Activated CD4-positive, alpha-beta memory T cell treated with anti-CD3 and anti-CD28 coated beads for 36 hours (primary cell): ENCODE results near the gene TMEM181. TPM values are rescaled to one million over a fixed set of nuclear protein-coding genes. Genes with fewer than 3 reads are reported as not detected.
"Not testable (repeated sequence)": the region's sequence is repeated elsewhere in the genome, so short reads cannot be mapped to it uniquely, and the experiment has no call there.

Source experiments
- CTCF ChIA-PET: fragments of 350-600 bp; sonication (Branson Sonifier 250); formaldehyde crosslinking; loops from one replicate; lab custom pipeline; 2021; ENCODE audit warnings: antibody characterized with exemption, inconsistent platforms; lab: Charles Lee
- POLR2A ChIA-PET: fragments of 350-600 bp; sonication (Branson Sonifier 250); formaldehyde crosslinking; loops from one replicate; lab custom pipeline; 2021; ENCODE audit warnings: antibody characterized with exemption; lab: Charles Lee
- DNase-seq: peaks from one replicate; pipeline ENCODE4 v3.0.0-alpha.2; 2020
- H3K27ac Mint-ChIP-seq: one replicate; pipeline ENCODE4 v1.8.0; 2021; ENCODE audit warnings: mixed read lengths
- H3K27me3 Mint-ChIP-seq: one replicate; pipeline ENCODE4 v1.8.0; 2021; ENCODE audit warnings: mixed read lengths
- H3K36me3 Mint-ChIP-seq: one replicate; pipeline ENCODE4 v1.8.0; 2021; ENCODE audit warnings: mixed read lengths
- H3K4me1 Mint-ChIP-seq: one replicate; pipeline ENCODE4 v1.8.0; 2021; ENCODE audit warnings: low read depth, mixed read lengths
- H3K4me3 Mint-ChIP-seq: one replicate; pipeline ENCODE4 v1.8.0; 2021; ENCODE audit warnings: mild to moderate bottlenecking, mixed read lengths
- H3K9me3 Mint-ChIP-seq: one replicate; pipeline ENCODE4 v1.8.0; 2021; ENCODE audit warnings: mixed read lengths
- intact Hi-C: fragments of 100-400 bp; cut with micrococcal nuclease; formaldehyde crosslinking; loops from one replicate; pipeline ENCODE4 v1.15.1; 2023
- total RNA-seq, 2 experiments: library from RNA; stranded (reverse); gene quantifications; one replicate each; pipeline ENCODE4 v1.2.3, GENCODE V29; 2021

The TMEM181 gene
- total RNA-seq, 2 experiments from 2014 or later, result 11.3 to 11.6 TPM

DNA sequence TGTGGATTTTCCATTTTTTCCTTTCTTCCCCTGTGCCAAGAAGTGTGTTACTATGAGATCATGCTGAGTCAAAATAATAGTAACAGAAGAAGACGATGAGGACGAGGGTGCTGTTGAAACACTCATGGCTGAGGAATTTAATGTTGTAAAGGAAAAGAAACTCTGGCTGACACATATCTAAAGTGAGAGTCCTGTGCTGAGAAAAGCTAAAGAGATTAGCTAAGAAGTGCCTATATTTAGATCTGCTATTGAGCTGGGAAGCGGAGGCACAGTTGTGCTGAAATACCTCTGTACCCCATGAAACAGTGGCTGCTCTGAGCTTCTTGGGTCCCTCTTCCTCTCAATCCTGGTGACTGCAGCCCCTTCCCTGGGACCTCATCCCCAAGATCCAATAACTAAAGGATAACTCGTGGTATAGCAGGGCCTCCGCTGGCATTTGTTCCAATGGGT, 88.8 kb downstream of the TMEM181 start:
- DNase-seq, result peak; percentile 58
- POLR2A ChIA-PET, result interaction anchor here (0.6 to 2.2 kb wide), 11 partner anchors 8 to 369 kb away, joined by 3 to 13 read pairs (median 5); no protein-coding TSS in a partner anchor
- H3K4me3 Mint-ChIP-seq, result peak overlapping the region; percentile 79
- peaks cover 69% of the 10 kb centered on the region for H3K4me1 Mint-ChIP-seq
- peaks cover 32% of the 10 kb centered on the region for H3K36me3 Mint-ChIP-seq
- H3K27ac Mint-ChIP-seq, result peak overlapping the region; percentile 99
- no peaks in the 10 kb centered on the region for H3K9me3 Mint-ChIP-seq
- no peaks in the 10 kb centered on the region for H3K27me3 Mint-ChIP-seq
- CTCF ChIA-PET, result interaction anchor here (1.0 to 3.3 kb wide), 6 partner anchors 11 to 461 kb away, joined by 3 to 18 read pairs (median 4); no protein-coding TSS in a partner anchor
- intact Hi-C loops, result loop anchor here (1.0 to 5.0 kb wide), 9 partner anchors 18 to 886 kb away; no protein-coding TSS in a partner anchor

DNA sequence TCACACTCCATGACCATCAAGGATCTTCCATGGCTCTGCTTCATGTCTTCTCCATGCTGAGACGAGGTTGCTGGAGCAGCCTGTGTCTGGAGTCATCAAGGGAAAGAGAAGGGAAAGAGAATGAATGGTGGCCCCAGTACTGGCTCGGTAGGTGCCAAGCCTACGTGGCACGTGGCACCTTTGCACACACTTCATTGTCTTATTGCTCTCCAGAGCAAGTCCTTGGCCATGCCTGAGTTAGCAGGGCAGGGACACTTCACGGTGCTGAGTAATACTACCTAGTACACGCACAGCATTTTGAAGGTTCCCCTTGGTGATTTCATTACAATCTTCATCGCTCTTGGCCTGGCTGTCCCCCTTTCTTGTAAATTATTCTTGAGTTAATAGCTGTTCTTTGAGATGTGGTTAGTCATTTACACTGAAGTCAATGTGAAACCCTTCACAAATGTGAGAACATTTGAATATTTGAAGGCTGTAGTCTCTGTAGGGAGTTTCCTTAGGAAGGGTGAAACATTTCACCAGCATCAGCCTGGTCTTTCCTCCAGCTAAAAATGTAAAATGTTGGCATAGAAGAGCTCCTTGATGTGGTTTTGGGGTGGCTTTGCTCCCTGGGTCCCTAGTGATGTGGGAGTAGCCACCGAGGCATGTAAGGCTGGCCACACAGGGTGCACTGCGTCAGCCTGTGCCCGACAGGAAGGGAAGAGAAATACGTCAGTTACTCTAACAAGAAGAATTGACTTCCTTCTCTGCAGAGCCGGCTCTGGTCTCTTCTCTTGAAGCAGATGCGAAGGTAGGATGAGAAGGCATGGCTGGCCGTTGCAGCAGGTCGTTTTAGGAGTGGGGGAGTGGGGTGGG, 89.6 kb downstream of the TMEM181 start, which contains the start of gene SYTL3:
TSS of gene SYTL3 (plus strand) at position 766 of the 855 bp plus-strand sequence. CDS start 13,215 bp downstream, outside the sequence.
- H3K27me3 Mint-ChIP-seq, result no peaks in the 10 kb centered on the region
- H3K27ac Mint-ChIP-seq, result peak within 1 kb of the TSS; percentile 99
- DNase-seq, result peak; percentile 93
- CTCF ChIA-PET, result interaction anchor here (0.7 to 3.3 kb wide), 10 partner anchors 10 to 460 kb away, joined by 3 to 18 read pairs (median 4); no protein-coding TSS in a partner anchor
- POLR2A ChIA-PET, result interaction anchor here (0.5 to 2.2 kb wide), 14 partner anchors 9 to 458 kb away, joined by 3 to 13 read pairs (median 4); no protein-coding TSS in a partner anchor
- H3K9me3 Mint-ChIP-seq, result no peaks in the 10 kb centered on the region
- peak within 1 kb of the TSS; percentile 79 for H3K4me3 Mint-ChIP-seq
- intact Hi-C loops, result loop anchor here (1.0 to 10.0 kb wide), 10 partner anchors 19 to 887 kb away; no protein-coding TSS in a partner anchor
- peaks cover 77% of the 10 kb centered on the region for H3K4me1 Mint-ChIP-seq
- H3K36me3 Mint-ChIP-seq, result peaks cover 38% of the 10 kb centered on the region

DNA sequence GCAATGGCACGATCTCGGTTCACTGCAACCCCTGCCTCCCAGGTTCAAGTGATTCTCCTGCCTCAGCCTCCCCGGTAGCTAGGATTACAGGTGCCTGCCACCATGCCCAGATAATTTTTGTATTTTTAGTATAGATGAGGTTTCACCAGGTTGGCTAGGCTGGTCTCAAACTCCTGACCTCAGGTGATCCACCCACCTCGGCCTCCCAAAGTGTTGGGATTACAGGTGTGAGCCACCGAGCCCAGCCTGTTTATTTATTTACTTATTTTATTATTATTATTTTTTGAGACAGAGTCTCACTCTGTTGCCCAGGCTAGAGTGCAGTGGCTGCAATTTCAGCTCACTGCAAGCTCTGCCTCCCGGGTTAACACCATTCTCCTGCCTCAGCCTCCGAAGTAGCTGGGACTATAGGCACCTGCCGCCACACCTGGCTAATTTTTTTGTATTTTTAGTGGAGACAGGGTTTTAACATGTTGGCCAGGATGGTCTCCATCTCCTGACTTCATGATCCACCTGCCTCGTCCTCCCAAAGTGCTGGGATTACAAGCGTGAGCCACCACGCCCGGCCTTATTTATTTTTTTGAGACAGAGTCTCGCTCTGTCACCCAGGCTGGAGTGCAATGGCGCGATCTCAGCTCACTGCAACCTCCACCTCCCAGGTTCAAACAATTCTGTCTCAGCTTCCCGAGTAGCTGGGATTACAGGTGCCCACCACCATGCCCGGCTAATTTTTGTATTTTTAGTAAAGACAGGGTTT, 92.3 kb downstream of the TMEM181 start:
- DNase-seq, result not testable (repeated sequence)
- CTCF ChIA-PET, result interaction anchor here (0.8 to 2.6 kb wide), 3 partner anchors 8 to 39 kb away, joined by 5 to 12 read pairs (median 11); partner anchors contain the start of gene DYNLT1

DNA sequence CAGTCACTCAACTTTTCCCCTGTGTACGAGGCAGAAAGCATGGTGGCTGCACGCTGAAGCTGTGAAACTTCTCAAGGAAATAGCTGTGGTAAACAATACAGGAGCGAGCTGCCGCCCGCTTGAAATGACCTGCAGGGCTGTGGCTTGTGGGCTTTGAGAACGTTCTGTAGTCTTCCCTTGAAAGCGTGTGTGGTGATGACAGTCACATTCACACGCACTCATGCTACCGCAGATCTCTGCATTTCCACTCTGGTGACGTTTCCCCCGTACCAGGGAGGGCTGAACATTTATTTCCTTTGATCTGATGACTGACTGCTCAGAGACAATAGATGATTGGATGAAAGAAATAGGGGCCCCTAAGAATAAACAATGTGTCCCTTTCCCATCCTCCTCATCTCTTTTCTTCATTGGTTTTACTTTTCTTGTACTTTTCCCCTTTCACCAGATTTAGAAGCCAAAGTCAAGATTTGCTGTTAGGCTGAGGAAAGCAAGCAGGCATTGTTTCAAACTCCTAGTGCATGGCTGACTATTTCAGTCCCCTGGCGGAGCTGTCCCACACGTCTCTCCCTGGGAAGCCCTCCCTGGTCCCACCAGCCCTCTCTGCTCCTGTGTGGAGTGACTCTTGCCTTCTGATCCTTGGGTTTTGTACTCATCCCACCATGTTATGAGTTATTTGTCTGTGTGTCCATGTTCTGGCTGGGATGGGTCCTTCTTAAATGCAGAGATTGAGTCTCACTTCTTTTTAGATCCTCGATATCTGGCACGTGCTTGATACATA, 93.9 kb downstream of the TMEM181 start:
- H3K27me3 Mint-ChIP-seq, result no peaks in the 10 kb centered on the region
- intact Hi-C loops, result loop anchor here (1.0 to 10.0 kb wide), 8 partner anchors 8 to 629 kb away; partner anchors contain the start of genes GTF2H5, SERAC1, TAGAP and TMEM181
- DNase-seq, result peak; percentile 96
- ChIA-PET CTCF (interaction anchor here (0.7 to 2.6 kb wide), 4 partner anchors 10 to 701 kb away, joined by 4 to 12 read pairs (median 8); partner anchors contain the start of gene DYNLT1), POLR2A (interaction anchor here (0.6 to 4.9 kb wide), 14 partner anchors 8 to 1198 kb away, joined by 3 to 99 read pairs (median 4); partner anchors contain the start of gene DYNLT1)
- peaks cover 65% of the 10 kb centered on the region for H3K36me3 Mint-ChIP-seq
- peak overlapping the region; percentile 96 for H3K27ac Mint-ChIP-seq
- peak overlapping the region; percentile 75 for H3K4me3 Mint-ChIP-seq
- peaks cover 72% of the 10 kb centered on the region for H3K4me1 Mint-ChIP-seq
- H3K9me3 Mint-ChIP-seq, result no peaks in the 10 kb centered on the region

More for the DNA sequence above, 92.3 kb downstream of the TMEM181 start:
- H3K27me3 Mint-ChIP-seq, H3K9me3 Mint-ChIP-seq: not testable (repeated sequence)
- Mint-ChIP-seq H3K27ac (peak overlapping the region; percentile 96), H3K4me1 (peaks cover 79% of the 10 kb centered on the region), H3K36me3 (peaks cover 62% of the 10 kb centered on the region), H3K4me3 (peak overlapping the region; percentile 79)
- POLR2A ChIA-PET, result interaction anchor here (0.6 to 4.9 kb wide), 13 partner anchors 8 to 444 kb away, joined by 3 to 99 read pairs (median 3); partner anchors contain the start of gene DYNLT1
- intact Hi-C loops, result loop anchor here (2.0 to 10.0 kb wide), 6 partner anchors 35 to 627 kb away; partner anchors contain the start of genes GTF2H5, SERAC1, TAGAP and TMEM181

DNA sequence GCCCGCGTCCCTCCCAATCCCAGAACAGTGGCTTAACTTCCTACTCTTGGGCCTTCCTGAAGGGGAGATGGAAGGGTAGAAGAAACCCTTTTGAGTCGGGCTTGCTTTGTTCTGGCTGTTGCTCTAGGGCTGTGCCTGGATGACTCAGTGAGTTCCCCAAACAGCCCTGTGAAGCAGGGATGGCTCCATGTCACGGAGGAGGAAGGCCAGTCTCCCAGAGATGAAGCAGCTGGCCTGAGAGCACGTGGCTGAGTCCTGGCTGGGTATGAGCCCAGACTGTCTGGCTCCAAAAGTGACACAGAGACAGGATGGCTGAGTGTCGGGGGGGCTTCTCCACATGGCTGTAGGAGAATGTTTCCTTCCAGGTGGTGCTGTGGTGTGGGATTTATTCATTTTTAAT, 94.6 kb downstream of the TMEM181 start:
- Mint-ChIP-seq H3K4me3 (peak overlapping the region; percentile 75), H3K36me3 (peaks cover 70% of the 10 kb centered on the region), H3K27ac (peak overlapping the region; percentile 96), H3K4me1 (peaks cover 69% of the 10 kb centered on the region), H3K27me3 (no peaks in the 10 kb centered on the region), H3K9me3 (no peaks in the 10 kb centered on the region)
- intact Hi-C loops, result loop anchor here (10.0 kb wide), 1 partner anchor 630 kb away; no protein-coding TSS in a partner anchor
- CTCF ChIA-PET, result interaction anchor here (0.8 to 2.1 kb wide), 4 partner anchors 24 to 433 kb away, joined by 3 to 11 read pairs (median 5); no protein-coding TSS in a partner anchor
- DNase-seq, result peak; percentile 27
- POLR2A ChIA-PET, result interaction anchor here (1.7 to 4.9 kb wide), 2 partner anchors 10 to 15 kb away, joined by 4 to 99 read pairs; partner anchors contain the start of gene DYNLT1

DNA sequence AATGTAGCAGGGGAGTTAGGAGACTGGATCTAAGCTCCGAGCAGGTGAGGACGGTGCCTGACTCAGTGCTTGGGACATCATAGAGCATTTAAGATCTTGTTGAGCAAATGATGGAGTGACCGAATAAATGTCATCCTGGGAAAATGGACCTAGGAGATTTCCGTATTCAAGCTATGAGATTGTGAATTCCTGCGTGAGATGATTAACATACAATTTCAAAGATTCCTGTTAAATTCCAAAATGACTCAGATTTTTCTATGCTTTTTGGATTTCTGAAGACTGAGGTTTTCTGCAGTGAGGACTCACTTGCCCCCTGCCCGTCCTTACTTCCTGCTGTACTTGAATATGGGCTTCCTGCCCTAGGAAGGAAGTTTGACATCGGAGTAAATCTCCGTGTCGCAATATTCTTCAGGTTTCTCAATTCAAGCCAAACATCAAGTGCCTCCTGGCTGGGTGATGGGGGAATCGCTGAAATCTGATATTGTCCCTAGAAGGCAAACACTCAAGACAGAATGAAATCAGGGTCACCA, 95.1 kb downstream of the TMEM181 start:
- intact Hi-C loops, result loop anchor here (10.0 kb wide), 1 partner anchor 630 kb away; no protein-coding TSS in a partner anchor
- peak overlapping the region; percentile 96 for H3K27ac Mint-ChIP-seq
- no peaks in the 10 kb centered on the region for H3K9me3 Mint-ChIP-seq
- peak; percentile 9 for DNase-seq
- H3K4me3 Mint-ChIP-seq, result peak overlapping the region; percentile 75
- CTCF ChIA-PET, result interaction anchor here (0.8 to 1.3 kb wide), 4 partner anchors 25 to 441 kb away, joined by 3 to 7 read pairs (median 3); no protein-coding TSS in a partner anchor
- POLR2A ChIA-PET, result interaction anchor here (4.9 kb wide), 1 partner anchor 11 kb away, joined by 99 read pairs; the partner anchor contains the start of gene DYNLT1
- no peaks in the 10 kb centered on the region for H3K27me3 Mint-ChIP-seq
- H3K4me1 Mint-ChIP-seq, result peaks cover 64% of the 10 kb centered on the region
- H3K36me3 Mint-ChIP-seq, result peaks cover 70% of the 10 kb centered on the region

DNA sequence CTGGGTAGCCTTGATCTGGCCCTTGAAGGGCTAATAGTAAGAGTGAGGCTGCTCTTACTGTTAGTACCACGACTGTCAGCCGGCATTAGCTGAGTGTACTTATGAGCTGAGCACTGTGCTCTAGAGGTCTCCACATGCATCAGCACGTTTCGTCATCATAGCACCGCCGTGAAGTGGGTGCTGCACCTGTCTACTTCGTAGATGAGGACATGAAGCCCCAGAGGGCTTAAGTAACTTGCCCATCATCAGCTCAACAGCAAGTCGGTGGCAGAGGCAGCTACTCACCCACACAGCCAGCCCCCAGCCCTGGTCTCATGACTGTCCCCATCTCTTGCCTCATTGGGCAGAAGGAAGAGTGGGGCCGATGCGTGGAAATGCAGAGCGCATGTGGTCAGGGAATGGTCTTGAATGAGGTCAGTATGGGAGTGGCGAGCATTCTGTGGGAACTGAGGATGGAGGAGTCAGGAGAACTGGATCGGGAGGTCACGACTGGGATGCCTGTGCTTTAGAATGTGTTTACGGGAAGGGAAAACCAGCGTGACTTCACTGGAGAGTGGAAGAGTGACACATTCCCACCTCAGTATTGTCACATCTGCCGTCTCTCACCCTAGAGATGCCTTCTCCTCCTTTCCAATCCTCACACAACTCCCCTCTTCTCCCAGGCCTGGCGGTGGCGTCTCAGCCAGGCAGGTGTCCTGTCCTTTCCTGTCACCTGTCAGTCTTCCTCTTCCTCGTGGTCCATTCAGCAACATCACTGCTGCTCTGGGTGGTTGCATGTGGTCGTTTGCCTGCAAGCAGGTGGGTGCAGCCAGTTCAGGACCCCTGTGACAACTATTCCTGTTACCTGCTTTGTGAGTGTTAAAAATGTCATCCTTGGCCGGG, 95.9 kb downstream of the TMEM181 start:
- peak; percentile 10 for DNase-seq
- CTCF ChIA-PET, result interaction anchor here (0.7 to 1.3 kb wide), 4 partner anchors 26 to 489 kb away, joined by 3 to 7 read pairs (median 4); no protein-coding TSS in a partner anchor
- POLR2A ChIA-PET, result interaction anchor here (4.9 kb wide), 1 partner anchor 11 kb away, joined by 99 read pairs; the partner anchor contains the start of gene DYNLT1
- peak overlapping the region; percentile 75 for H3K4me3 Mint-ChIP-seq
- peak overlapping the region; percentile 96 for H3K27ac Mint-ChIP-seq
- intact Hi-C loops, result loop anchor here (10.0 kb wide), 1 partner anchor 631 kb away; no protein-coding TSS in a partner anchor
- H3K36me3 Mint-ChIP-seq, result peaks cover 75% of the 10 kb centered on the region
- H3K4me1 Mint-ChIP-seq, result peaks cover 70% of the 10 kb centered on the region
- H3K9me3 Mint-ChIP-seq, result no peaks in the 10 kb centered on the region
- no peaks in the 10 kb centered on the region for H3K27me3 Mint-ChIP-seq

DNA sequence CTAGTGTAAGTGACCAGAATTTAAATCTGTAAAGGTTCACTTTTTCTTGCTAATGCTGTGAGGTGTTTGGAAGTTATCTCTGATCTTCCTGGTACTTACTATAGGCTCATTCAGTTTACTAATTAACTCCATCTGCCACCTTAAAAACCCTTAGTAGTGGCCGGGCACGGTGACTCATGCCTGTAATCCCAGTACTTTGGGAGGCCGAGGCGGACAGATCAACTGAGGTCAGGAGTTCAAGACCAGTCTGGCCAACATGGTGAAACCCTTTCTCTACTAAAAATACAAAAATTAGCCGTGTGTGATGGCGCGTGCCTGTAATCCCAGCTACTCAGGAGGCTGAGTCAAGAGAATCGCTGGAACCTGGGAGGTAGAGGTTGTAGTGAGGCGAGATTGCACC, 97.1 kb downstream of the TMEM181 start:
- intact Hi-C loops, result loop anchor here (10.0 kb wide), 1 partner anchor 632 kb away; no protein-coding TSS in a partner anchor
- POLR2A ChIA-PET, H3K27me3 Mint-ChIP-seq, H3K4me3 Mint-ChIP-seq, H3K9me3 Mint-ChIP-seq, CTCF ChIA-PET: not testable (repeated sequence)
- peaks cover 73% of the 10 kb centered on the region for H3K36me3 Mint-ChIP-seq
- peaks cover 66% of the 10 kb centered on the region for H3K4me1 Mint-ChIP-seq
- peak; percentile 11 for DNase-seq
- H3K27ac Mint-ChIP-seq, result peak overlapping the region; percentile 96

DNA sequence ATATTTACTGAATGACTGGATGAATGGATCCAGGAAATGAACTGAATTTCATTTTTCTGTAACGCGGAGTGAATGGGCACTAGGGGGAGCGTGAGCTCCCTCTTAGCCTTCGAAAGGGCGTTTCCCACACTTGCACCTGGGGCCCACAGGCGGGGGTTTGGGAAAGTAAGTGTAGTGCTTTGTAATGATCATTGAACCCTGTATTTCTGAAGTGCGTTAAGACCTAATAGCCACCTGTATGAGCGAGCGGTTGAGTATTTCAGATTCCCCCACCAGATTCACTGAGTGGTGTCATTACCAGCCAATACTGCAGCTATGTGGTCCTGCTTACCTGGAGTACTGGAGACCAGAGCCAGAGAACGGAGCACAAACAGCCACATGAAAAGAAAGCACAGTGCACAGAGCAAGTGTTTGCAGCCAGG, 100.5 kb downstream of the TMEM181 start:
- ChIA-PET CTCF (interaction anchor here (0.7 to 6.5 kb wide), 15 partner anchors 10 to 340 kb away, joined by 3 to 51 read pairs (median 3); partner anchors contain the start of genes DYNLT1, RSPH3 and SYTL3), POLR2A (interaction anchor here (0.9 to 2.2 kb wide), 2 partner anchors 11 to 17 kb away, joined by 4 to 16 read pairs; partner anchors contain the start of genes DYNLT1 and SYTL3)
- H3K27me3 Mint-ChIP-seq, result no peaks in the 10 kb centered on the region
- H3K4me3 Mint-ChIP-seq, result no peak overlapping the region
- H3K27ac Mint-ChIP-seq, result no peak overlapping the region
- H3K9me3 Mint-ChIP-seq, result no peaks in the 10 kb centered on the region
- peak; percentile 56 for DNase-seq
- intact Hi-C loops, result no loop called here
- peaks cover 71% of the 10 kb centered on the region for H3K36me3 Mint-ChIP-seq
- H3K4me1 Mint-ChIP-seq, result peaks cover 35% of the 10 kb centered on the region
